ENCODE results near the gene CERKL. TPM values are rescaled to one million over a fixed set of nuclear protein-coding genes. Genes with fewer than 3 reads are reported as not detected.

Gene CERKL
- polyA plus RNA-seq, 3 donors = 12.9 to 18.3 (median 14.5) TPM

DNA sequence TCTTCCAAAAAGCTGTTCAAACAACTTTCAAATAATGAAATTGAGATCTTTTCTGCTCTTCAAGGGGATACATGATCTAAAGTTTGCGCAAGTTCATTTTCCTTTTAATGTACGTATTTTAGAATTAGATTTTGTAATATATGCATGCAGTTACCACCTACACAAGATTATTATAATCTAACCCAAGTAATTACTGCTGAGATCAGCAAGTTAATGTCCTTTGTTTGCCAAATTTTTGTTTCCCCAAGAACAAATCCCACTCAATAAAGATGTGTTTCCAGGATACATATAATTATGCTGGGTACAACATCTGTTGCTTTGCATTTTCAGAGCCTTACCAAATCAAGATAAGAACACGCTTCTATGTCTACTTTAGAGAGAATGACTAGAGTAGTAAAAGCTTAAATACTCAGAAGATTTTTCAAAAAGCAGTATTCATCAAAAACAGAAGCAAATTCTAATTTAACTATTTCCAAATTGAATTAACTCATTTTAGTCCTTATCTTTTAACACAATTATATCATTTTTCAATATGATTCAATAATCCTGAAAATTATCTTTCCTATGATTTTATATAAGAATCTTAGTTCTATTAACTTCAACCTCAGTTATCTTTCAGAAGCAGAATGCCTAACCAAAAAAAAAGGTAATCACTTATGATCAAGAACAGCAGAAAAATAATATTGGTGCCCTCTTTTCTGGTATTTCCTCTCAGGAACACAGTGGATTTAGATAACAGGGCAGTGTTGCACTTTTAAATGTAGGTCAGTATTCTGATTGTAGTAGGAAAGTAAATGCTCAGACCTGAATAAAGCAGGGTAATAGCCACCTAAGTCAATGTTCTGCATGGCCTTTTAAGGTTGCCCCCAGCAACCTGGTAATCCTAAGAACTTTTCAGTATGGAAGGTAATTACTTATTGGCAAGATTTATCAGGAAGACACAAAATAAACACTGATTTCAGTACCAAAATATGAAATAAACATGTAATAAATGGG lies 28.0 kb downstream of the CERKL start:
- no peak for DNase-seq (ENCODE audit: low read depth in 3 of 3, low spot score in 2 of 3)

GRCh38 chr2:181627545-181627944 lies 29.4 kb downstream of the CERKL start:
- DNase-seq (ENCODE audit: low read depth in 3 of 3, low spot score in 2 of 3) = no peak

DNA sequence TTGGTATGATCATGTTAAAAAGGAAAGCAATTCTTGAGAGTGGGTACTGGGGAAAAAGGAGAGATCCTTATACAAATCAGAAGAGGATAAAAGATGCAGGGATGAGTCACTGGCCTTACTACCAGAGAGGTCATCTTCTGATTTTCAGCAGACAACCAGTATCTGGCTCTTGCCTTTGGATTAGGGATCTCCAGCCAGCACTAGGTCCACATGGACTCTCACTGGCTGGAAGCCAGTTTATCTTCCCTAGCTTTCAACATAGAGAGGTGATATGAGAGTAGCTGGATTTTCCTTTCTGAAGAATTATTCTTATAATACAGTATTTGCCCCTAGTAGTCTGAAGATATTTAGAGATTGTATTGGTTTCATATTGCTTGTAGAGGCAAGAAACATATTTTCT lies 30.2 kb downstream of the CERKL start:
- DNase-seq (ENCODE audit: low read depth in 3 of 3, low spot score in 2 of 3) = no peak

- no peak for DNase-seq (ENCODE audit: low read depth in 3 of 3, low spot score in 2 of 3)
These were observed 33.7 kb downstream of the CERKL start for GRCh38 chr2:181623159-181623558.

GRCh38 chr2:181621779-181622490 lies 35.0 kb downstream of the CERKL start:
- no peak for DNase-seq (ENCODE audit: low read depth in 3 of 3, low spot score in 2 of 3)

DNA sequence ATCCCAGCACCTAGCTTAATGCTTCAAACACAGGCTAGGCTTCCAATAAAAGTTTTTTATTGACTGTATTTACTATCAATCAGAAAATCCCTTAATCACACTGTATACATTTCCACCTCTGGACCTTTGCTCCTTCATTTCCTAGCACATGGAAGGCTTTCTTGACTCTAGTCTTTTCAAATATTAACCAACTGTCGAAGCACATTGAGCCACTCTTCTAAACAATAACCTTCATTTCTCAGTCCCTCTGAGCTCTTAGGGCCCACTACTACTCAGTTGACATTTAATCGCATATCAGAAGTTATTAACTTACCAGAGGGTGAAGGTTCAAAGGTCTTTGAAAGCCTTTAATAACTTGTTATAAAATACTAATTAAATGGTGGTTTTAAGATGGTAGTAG lies 37.4 kb downstream of the CERKL start:
- DNase-seq (ENCODE audit: low read depth in 3 of 3, low spot score in 2 of 3) = no peak

- no peak for DNase-seq (ENCODE audit: low read depth in 3 of 3, low spot score in 2 of 3)
These were observed 40.2 kb downstream of the CERKL start for GRCh38 chr2:181616715-181617114.

- no peak for DNase-seq (ENCODE audit: low read depth in 3 of 3, low spot score in 2 of 3)
These were observed 41.8 kb downstream of the CERKL start for GRCh38 chr2:181614874-181615638.

- DNase-seq (ENCODE audit: low read depth in 3 of 3, low spot score in 2 of 3) = no peak
These were observed 43.7 kb downstream of the CERKL start for GRCh38 chr2:181613241-181613640.

DNA sequence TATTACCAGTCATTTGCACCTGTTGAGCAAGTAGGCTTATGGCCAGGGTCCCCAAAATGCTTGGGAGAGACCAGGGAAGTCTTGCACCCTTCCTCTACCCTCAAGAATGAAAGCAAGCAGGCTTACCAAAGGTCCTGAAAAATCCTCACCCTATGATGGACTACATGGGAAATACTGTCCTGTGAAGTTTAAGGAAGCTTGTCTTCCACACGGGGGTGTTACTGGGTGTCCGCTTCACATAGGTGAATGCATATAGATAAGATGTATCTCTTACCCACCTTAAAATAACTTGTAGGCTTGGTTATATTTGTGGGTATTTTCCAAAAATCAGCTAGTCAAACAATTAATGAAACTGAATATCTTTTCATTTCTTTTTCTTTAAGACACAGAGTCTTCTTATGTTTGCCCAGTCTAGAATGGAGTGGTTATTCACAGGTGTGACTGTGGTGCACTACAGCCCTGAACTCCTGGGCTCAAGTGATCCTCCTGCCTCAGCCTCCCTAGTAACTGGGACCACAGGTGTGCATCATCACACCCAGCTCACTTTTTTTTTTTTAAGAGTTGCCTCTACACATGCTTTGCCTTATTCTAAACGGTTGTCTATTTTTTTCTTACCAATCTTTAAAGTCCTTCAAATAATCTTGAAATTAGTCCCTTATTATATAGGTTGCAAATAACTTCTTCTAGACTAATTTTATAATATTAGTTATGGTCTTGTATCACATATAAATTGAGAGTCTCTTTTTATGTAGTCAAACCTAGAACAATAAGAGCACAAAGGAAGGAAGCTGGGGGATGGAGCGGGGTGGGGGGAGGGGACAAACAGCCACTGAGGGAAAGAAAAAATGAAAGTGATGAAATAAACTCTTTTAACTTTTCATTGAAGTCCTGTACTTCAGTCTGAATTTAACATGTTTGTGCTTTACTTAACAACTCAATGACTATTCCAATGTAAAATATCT lies 49.0 kb downstream of the CERKL start:
- DNase-seq (ENCODE audit: low read depth in 3 of 3, low spot score in 2 of 3) = no peak

- no peak for DNase-seq (ENCODE audit: low read depth in 3 of 3, low spot score in 2 of 3)
These were observed 50.7 kb downstream of the CERKL start for GRCh38 chr2:181605889-181606837.

DNA sequence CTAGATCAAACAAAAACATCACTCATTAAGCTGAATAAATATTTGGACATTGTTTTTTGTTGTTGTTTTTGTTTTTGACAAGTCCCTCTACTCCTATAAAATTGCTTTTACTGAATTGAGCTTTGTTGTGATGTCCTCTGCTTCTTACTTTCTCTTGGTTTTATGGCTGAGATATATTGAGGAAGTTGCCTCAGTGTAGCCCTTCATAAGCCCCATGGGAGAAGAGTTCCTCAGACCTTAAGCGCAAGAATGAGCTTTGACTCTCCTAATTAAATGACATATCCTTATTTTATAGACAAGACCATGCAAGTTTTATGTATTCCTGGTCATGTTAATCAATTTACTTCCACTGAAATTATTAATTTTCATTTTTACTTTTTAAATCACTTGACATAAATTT lies 54.9 kb downstream of the CERKL start:
- no peak for DNase-seq (ENCODE audit: low read depth in 3 of 3, low spot score in 2 of 3)

GRCh38 chr2:181596556-181596955 lies 60.3 kb downstream of the CERKL start:
- DNase-seq (ENCODE audit: low read depth in 3 of 3, low spot score in 2 of 3) = no peak

GRCh38 chr2:181594322-181594721 lies 62.6 kb downstream of the CERKL start:
- no peak for DNase-seq (ENCODE audit: low read depth in 3 of 3, low spot score in 2 of 3)

GRCh38 chr2:181589779-181590178 lies 67.1 kb downstream of the CERKL start:
- DNase-seq (ENCODE audit: low read depth in 3 of 3, low spot score in 2 of 3) = no peak

DNA sequence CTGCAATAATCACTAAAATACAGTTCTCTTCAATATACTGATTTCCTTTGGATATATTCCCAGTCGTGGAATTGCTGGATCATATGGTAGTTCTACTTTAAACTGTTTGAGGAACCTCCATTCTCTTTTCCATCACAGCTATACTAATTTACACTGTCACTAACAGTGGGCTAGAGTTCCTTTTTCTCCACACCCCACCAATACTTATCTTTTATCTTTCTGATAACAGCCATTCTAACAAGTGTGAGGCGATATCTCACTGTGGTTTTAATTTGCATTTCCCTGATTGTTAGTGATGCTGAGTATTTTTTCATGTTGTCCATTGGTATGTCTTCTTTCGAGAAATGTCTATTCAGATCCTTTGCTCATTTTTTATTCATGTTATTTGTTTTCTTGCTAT lies 68.4 kb downstream of the CERKL start:
- DNase-seq (ENCODE audit: low read depth in 3 of 3, low spot score in 2 of 3) = no peak

- peak; percentile 45 to 72 (median 50) for DNase-seq (ENCODE audit: low read depth in 3 of 3, low spot score in 2 of 3)
These were observed 70.3 kb downstream of the CERKL start for GRCh38 chr2:181586569-181587081.

DNA sequence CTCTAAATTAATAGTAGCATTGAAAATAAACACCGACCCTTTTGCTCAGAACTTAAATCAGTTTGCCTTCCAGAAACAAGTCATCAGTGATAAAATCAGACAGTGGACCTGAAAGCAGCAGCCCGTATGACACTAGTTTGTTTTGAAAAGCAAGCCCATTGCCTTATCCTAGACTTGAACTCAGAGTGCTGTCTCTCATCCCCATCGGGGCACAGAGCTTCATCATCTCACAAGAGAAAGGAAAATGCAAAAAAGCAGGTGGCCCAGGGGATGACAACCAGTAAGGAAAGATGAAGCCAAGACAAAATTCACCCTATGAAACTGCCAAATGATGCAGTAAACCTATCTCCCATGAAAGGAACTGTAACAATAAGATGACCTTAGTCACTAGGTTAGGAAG lies 71.2 kb downstream of the CERKL start:
- DNase-seq (ENCODE audit: low read depth in 3 of 3, low spot score in 2 of 3) = no peak

DNA sequence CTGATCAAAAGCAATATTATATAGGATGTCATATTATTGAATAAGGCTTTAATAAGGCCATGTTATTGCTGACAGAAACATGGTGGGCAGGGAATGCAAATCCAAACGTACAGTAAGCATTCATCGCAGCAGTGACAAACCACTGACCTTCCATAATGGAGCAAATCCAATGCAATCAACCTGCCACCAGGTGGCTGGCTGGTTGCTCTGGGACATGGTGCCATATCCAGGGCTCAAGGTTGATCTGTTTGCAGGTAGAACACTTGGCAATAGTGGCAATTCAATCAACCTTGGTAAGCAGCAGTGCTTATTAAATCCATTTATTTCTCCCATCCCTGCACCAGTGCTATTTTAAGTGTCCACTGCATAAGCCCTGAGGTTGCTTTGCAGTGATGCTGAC lies 75.4 kb downstream of the CERKL start:
- DNase-seq (ENCODE audit: low read depth in 3 of 3, low spot score in 2 of 3) = no peak

Measured in right renal cortex interstitium (tissue), 3 donors.